H1 (cell line): Measurements from ENCODE around the gene SNCAIP.

Experiments
- CBX5 ChIP-seq: fragments of 300-800, 300-1000 bp; sonication (generic); IDR thresholded peaks from 2 replicates; pipeline ENCODE4 v1.7.1; 2016; ENCODE audit warnings: antibody characterized with exemption, low read length, low read depth
- CHD1 ChIP-seq: IDR thresholded peaks from 2 replicates; pipeline ENCODE4 v1.6.1; 2012; ENCODE audit warnings: low read depth, low read length, improper control_type of control experiment
- JUN ChIP-seq: IDR thresholded peaks from 2 replicates; pipeline ENCODE4 v1.6.1; 2011; ENCODE audit warnings: low read depth, mild to moderate bottlenecking, improper control_type of control experiment, low read length
- YY1 ChIP-seq: IDR thresholded peaks from 2 replicates; pipeline ENCODE4 v1.6.1; 2011; ENCODE audit warnings: low read depth, mild to moderate bottlenecking, low read length
- TF ChIP-seq, protein P1 (sequence below), 3 experiments: IDR thresholded peaks; 1 replicate in 2 of 3; 2 replicates in 1 of 3; pipeline versions ENCODE4 v1.5.1 to v1.6.1; 2011; ENCODE audit warnings: low read length in 3 of 3, mild to moderate bottlenecking in 3 of 3, inconsistent platforms in 2 of 3, low read depth in 1 of 3, moderate library complexity in 1 of 3; ENCODE audit not compliant: insufficient read depth in 1 of 3; ENCODE audit errors: control extremely low read depth in 1 of 3
- TF ChIP-seq, protein P2 (sequence below): IDR thresholded peaks from 2 replicates; pipeline ENCODE4 v1.6.1; 2012; ENCODE audit warnings: low read length, inconsistent platforms
- TF ChIP-seq, protein P3 (sequence below): IDR thresholded peaks from 2 replicates; pipeline ENCODE4 v1.6.1; 2011; ENCODE audit warnings: low read length, improper control_type of control experiment

DNA sequence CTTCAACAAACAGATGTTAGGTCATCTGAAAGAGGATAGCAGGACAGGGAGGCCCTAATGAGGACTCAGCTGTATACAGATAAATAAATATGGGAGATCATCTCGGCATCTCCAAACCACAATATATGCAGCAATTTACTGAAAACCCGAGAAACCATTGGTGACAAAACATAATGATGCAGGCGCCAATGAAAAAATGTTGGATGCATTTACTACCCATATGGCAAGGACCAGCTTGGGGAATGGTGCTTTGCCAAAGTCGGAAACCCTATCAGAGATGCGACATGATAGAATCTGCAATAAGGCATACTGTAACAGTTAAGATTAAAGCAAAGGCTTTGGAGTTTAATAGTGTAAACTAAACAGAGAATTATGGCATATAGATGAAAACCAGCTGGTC, 92.0 kb downstream of the SNCAIP start:
- TF ChIP-seq CBX5 (no peak), CHD1 (no peak), YY1 (no peak), JUN (no peak)
- TF ChIP-seq, protein P1, sequence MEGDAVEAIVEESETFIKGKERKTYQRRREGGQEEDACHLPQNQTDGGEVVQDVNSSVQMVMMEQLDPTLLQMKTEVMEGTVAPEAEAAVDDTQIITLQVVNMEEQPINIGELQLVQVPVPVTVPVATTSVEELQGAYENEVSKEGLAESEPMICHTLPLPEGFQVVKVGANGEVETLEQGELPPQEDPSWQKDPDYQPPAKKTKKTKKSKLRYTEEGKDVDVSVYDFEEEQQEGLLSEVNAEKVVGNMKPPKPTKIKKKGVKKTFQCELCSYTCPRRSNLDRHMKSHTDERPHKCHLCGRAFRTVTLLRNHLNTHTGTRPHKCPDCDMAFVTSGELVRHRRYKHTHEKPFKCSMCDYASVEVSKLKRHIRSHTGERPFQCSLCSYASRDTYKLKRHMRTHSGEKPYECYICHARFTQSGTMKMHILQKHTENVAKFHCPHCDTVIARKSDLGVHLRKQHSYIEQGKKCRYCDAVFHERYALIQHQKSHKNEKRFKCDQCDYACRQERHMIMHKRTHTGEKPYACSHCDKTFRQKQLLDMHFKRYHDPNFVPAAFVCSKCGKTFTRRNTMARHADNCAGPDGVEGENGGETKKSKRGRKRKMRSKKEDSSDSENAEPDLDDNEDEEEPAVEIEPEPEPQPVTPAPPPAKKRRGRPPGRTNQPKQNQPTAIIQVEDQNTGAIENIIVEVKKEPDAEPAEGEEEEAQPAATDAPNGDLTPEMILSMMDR (IDR thresholded peaks at IDR 0.05; ENCODE audit: control extremely low read depth in 1 of 3, insufficient read depth in 1 of 3, low read depth in 1 of 3, low read length in 3 of 3), result no peak
- TF ChIP-seq, protein P2, sequence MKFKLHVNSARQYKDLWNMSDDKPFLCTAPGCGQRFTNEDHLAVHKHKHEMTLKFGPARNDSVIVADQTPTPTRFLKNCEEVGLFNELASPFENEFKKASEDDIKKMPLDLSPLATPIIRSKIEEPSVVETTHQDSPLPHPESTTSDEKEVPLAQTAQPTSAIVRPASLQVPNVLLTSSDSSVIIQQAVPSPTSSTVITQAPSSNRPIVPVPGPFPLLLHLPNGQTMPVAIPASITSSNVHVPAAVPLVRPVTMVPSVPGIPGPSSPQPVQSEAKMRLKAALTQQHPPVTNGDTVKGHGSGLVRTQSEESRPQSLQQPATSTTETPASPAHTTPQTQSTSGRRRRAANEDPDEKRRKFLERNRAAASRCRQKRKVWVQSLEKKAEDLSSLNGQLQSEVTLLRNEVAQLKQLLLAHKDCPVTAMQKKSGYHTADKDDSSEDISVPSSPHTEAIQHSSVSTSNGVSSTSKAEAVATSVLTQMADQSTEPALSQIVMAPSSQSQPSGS, result no peak
- TF ChIP-seq, protein P3, sequence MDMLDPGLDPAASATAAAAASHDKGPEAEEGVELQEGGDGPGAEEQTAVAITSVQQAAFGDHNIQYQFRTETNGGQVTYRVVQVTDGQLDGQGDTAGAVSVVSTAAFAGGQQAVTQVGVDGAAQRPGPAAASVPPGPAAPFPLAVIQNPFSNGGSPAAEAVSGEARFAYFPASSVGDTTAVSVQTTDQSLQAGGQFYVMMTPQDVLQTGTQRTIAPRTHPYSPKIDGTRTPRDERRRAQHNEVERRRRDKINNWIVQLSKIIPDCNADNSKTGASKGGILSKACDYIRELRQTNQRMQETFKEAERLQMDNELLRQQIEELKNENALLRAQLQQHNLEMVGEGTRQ, result no peak
